Natural killer cell treated with Interleukin-12 subunit alpha and Interleukin-12 subunit beta and Interleukin-15 and Interleukin-18, amount 100 ng/mL, for 72 hours (primary cell): ENCODE data around the gene PEX11B. TPM values are rescaled to one million over a fixed set of nuclear protein-coding genes. Genes with fewer than 3 reads are reported as not detected.
"Not testable (repeated sequence)": the region's sequence is repeated elsewhere in the genome, so short reads cannot be mapped to it uniquely, and the experiment has no call there.

Experiments used
- ATAC-seq, 2 donors: fragments of 150-1000 bp; cut with Tn5 transposase in 1 of 2; sonication (Bioruptor Pico), chemical (Tn5 transposase) in 1 of 2; 2 replicates each; pipeline ENCODE4 v1.10.0; 2021
- DNase-seq: peaks from one replicate; pipeline ENCODE4 v3.0.0; 2022; ENCODE audit warnings: low spot score
- H3K27ac Mint-ChIP-seq, 2 donors: 1 replicate in 1 of 2; 2 replicates in 1 of 2; pipeline ENCODE4 v1.8.0; 2022; ENCODE audit warnings: mixed read lengths in 2 of 2, mild to moderate bottlenecking in 1 of 2, moderate library complexity in 1 of 2
- H3K27me3 Mint-ChIP-seq, 2 donors: 1 replicate in 1 of 2; 2 replicates in 1 of 2; pipeline ENCODE4 v1.8.0; 2022; ENCODE audit warnings: mixed read lengths in 2 of 2
- H3K36me3 Mint-ChIP-seq: one replicate; pipeline ENCODE4 v1.8.0; 2022; ENCODE audit warnings: mixed read lengths
- H3K4me1 Mint-ChIP-seq, 2 donors: 1 replicate in 1 of 2; 2 replicates in 1 of 2; pipeline ENCODE4 v1.8.0; 2022; ENCODE audit warnings: low read depth in 2 of 2, mixed read lengths in 2 of 2, mild to moderate bottlenecking in 1 of 2
- H3K4me3 Mint-ChIP-seq: one replicate; pipeline ENCODE4 v1.8.0; 2022; ENCODE audit warnings: mixed read lengths
- H3K9me3 Mint-ChIP-seq: 2 replicates; pipeline ENCODE4 v1.8.0; 2022; ENCODE audit warnings: mixed read lengths
- total RNA-seq, 2 donors: library from RNA; stranded (reverse); gene quantifications; one replicate each; pipeline ENCODE4 v1.2.3, GENCODE V29; 2022

The PEX11B gene
- total RNA-seq, 2 donors from 2014 or later: 33.6 to 34.2 TPM

- Mint-ChIP-seq H3K4me1 (peaks cover 11 to 16% of the 10 kb centered on the region in 2 donors), H3K4me3 (no peak overlapping the region), H3K36me3 (peaks cover 11% of the 10 kb centered on the region), H3K27ac (no peak overlapping the region), H3K27me3 (no peaks in the 10 kb centered on the region), H3K9me3 (no peaks in the 10 kb centered on the region)
- no peak for DNase-seq
- ATAC-seq: no peak
These were observed 18.9 kb upstream of the PEX11B start for GRCh38 chr1:145937436-145937835.

GRCh38 chr1:145936247-145936646 is 17.7 kb upstream of the PEX11B start:
- Mint-ChIP-seq H3K27me3 (no peaks in the 10 kb centered on the region), H3K36me3 (peaks cover 6% of the 10 kb centered on the region), H3K27ac (no peak overlapping the region), H3K4me1 (peaks cover 18 to 19% of the 10 kb centered on the region in 2 donors), H3K9me3 (no peaks in the 10 kb centered on the region), H3K4me3 (no peak overlapping the region)
- DNase-seq: no peak
- ATAC-seq: peak in 1 of 2 donors; percentile 27

GRCh38 chr1:145935708-145936107 is 17.2 kb upstream of the PEX11B start:
- H3K9me3 Mint-ChIP-seq: no peaks in the 10 kb centered on the region
- no peaks in the 10 kb centered on the region for H3K27me3 Mint-ChIP-seq
- peaks cover 18 to 19% of the 10 kb centered on the region in 2 donors for H3K4me1 Mint-ChIP-seq
- DNase-seq: no peak
- peak overlapping the region in 1 of 2 donors; percentile 25 for H3K27ac Mint-ChIP-seq
- no peak for ATAC-seq
- H3K36me3 Mint-ChIP-seq: peaks cover 6% of the 10 kb centered on the region
- H3K4me3 Mint-ChIP-seq: no peak overlapping the region

- H3K9me3 Mint-ChIP-seq, ATAC-seq, H3K36me3 Mint-ChIP-seq, DNase-seq, H3K27me3 Mint-ChIP-seq: not testable (repeated sequence)
- Mint-ChIP-seq H3K4me1 (peaks cover 21 to 26% of the 10 kb centered on the region in 2 donors), H3K27ac (peak overlapping the region; percentile 70 to 85), H3K4me3 (peak overlapping the region; percentile 65)
These were observed 14.0 kb upstream of the PEX11B start for GRCh38 chr1:145932522-145933009.

GRCh38 chr1:145927916-145928643 is 9.6 kb upstream of the PEX11B start:
- H3K36me3 Mint-ChIP-seq: no peaks in the 10 kb centered on the region
- DNase-seq: no peak
- ATAC-seq: no peak
- peaks cover 16 to 24% of the 10 kb centered on the region in 2 donors for H3K4me1 Mint-ChIP-seq
- no peaks in the 10 kb centered on the region for H3K27me3 Mint-ChIP-seq
- peak overlapping the region; percentile 69 to 90 for H3K27ac Mint-ChIP-seq
- no peaks in the 10 kb centered on the region for H3K9me3 Mint-ChIP-seq
- no peak overlapping the region for H3K4me3 Mint-ChIP-seq

- H3K27me3 Mint-ChIP-seq: no peaks in the 10 kb centered on the region
- H3K27ac Mint-ChIP-seq: no peak within 1 kb of the TSS
- peaks cover 8 to 15% of the 10 kb centered on the region in 2 donors for H3K4me1 Mint-ChIP-seq
- DNase-seq (peak; percentile 95), ATAC-seq (peak; percentile 98 to 99)
- H3K36me3 Mint-ChIP-seq: no peaks in the 10 kb centered on the region
- no peak within 1 kb of the TSS for H3K4me3 Mint-ChIP-seq
- H3K9me3 Mint-ChIP-seq: no peaks in the 10 kb centered on the region
These were observed 8.8 kb upstream of the PEX11B start, which contains the start of gene RBM8A for GRCh38 chr1:145927063-145927886. Gene RBM8A, minus strand, starts transcription at chr1:145927484. Its CDS starts 58 bp downstream, at chr1:145927426.

- no peaks in the 10 kb centered on the region for H3K9me3 Mint-ChIP-seq
- H3K4me3 Mint-ChIP-seq: no peak overlapping the region
- DNase-seq (peak; percentile 68), ATAC-seq (peak; percentile 54 to 77)
- no peaks in the 10 kb centered on the region for H3K27me3 Mint-ChIP-seq
- peaks cover 6 to 12% of the 10 kb centered on the region in 2 donors for H3K4me1 Mint-ChIP-seq
- no peak overlapping the region for H3K27ac Mint-ChIP-seq
- H3K36me3 Mint-ChIP-seq: no peaks in the 10 kb centered on the region
These were observed 8.2 kb upstream of the PEX11B start for GRCh38 chr1:145926686-145927062.

- ATAC-seq (no peak), DNase-seq (no peak)
- Mint-ChIP-seq H3K9me3 (no peaks in the 10 kb centered on the region), H3K4me3 (no peak overlapping the region), H3K27ac (no peak overlapping the region), H3K4me1 (peaks cover 21 to 33% of the 10 kb centered on the region in 2 donors), H3K36me3 (peaks cover 7% of the 10 kb centered on the region), H3K27me3 (no peaks in the 10 kb centered on the region)
These were observed 3.7 kb upstream of the PEX11B start for GRCh38 chr1:145922266-145922665.

- peak overlapping the region; percentile 69 for H3K4me3 Mint-ChIP-seq
- H3K27me3 Mint-ChIP-seq: not testable (repeated sequence)
These were observed 1.8 kb upstream of the PEX11B start for GRCh38 chr1:145920297-145920696.

GRCh38 chr1:145918992-145919939 is 749 bp upstream of the PEX11B start:
- no peak for DNase-seq
- Mint-ChIP-seq H3K9me3 (no peaks in the 10 kb centered on the region), H3K4me1 (peaks cover 35% of the 10 kb centered on the region in 2 donors), H3K4me3 (peak overlapping the region; percentile 97), H3K27me3 (no peaks in the 10 kb centered on the region), H3K36me3 (peaks cover 18% of the 10 kb centered on the region), H3K27ac (peak overlapping the region; percentile 81 to 94)
- ATAC-seq: peak; percentile 15 to 20

More at GRCh38 chr1:145920297-145920696, 1.8 kb upstream of the PEX11B start:
- DNase-seq, H3K9me3 Mint-ChIP-seq, ATAC-seq: not testable (repeated sequence)
- Mint-ChIP-seq H3K4me1 (peaks cover 32 to 35% of the 10 kb centered on the region in 2 donors), H3K27ac (peak overlapping the region; percentile 54 to 94), H3K36me3 (peaks cover 18% of the 10 kb centered on the region)

GRCh38 chr1:145917595-145917994 is 922 bp downstream of the PEX11B start:
- no peaks in the 10 kb centered on the region for H3K9me3 Mint-ChIP-seq
- H3K4me3 Mint-ChIP-seq: peak overlapping the region; percentile 97
- peaks cover 35% of the 10 kb centered on the region in 2 donors for H3K4me1 Mint-ChIP-seq
- H3K36me3 Mint-ChIP-seq: peaks cover 18% of the 10 kb centered on the region
- DNase-seq (no peak), ATAC-seq (no peak)
- peak overlapping the region; percentile 81 to 94 for H3K27ac Mint-ChIP-seq
- no peaks in the 10 kb centered on the region for H3K27me3 Mint-ChIP-seq

- Mint-ChIP-seq H3K36me3 (peaks cover 19% of the 10 kb centered on the region), H3K9me3 (no peaks in the 10 kb centered on the region), H3K4me3 (peak overlapping the region; percentile 97), H3K27ac (peak overlapping the region; percentile 80 to 81), H3K4me1 (peaks cover 35% of the 10 kb centered on the region in 2 donors), H3K27me3 (no peaks in the 10 kb centered on the region)
- no peak for DNase-seq
- no peak for ATAC-seq
These were observed 1.8 kb downstream of the PEX11B start for GRCh38 chr1:145916745-145917144.

- Mint-ChIP-seq H3K4me1 (peaks cover 16 to 18% of the 10 kb centered on the region in 2 donors), H3K27me3 (no peaks in the 10 kb centered on the region), H3K27ac (no peak overlapping the region), H3K9me3 (no peaks in the 10 kb centered on the region), H3K4me3 (no peak overlapping the region), H3K36me3 (peaks cover 23% of the 10 kb centered on the region)
- ATAC-seq (no peak), DNase-seq (no peak)
These were observed 6.3 kb downstream of the PEX11B start for GRCh38 chr1:145912128-145912641.
